PFSK-1 (cell line): ENCODE data around the gene PTGDR2.

Experiments
- FOXP2 ChIP-seq: optimal IDR thresholded peaks from 2 replicates; pipeline ENCODE3; 2011; ENCODE audit warnings: borderline replicate concordance, control low read depth, inconsistent platforms; ENCODE audit not compliant: insufficient read depth; ENCODE audit errors: extremely low read length, extremely low read depth
- POLR2AphosphoS5 ChIP-seq: IDR thresholded peaks from 2 replicates; pipeline ENCODE4 v1.6.1; 2012; ENCODE audit warnings: low read depth, mild to moderate bottlenecking, control low read depth, low read length, moderate library complexity
- SIN3A ChIP-seq: IDR thresholded peaks from 2 replicates; pipeline ENCODE4 v1.6.1; 2012; ENCODE audit warnings: mild to moderate bottlenecking, low read length, moderate library complexity, borderline replicate concordance; ENCODE audit not compliant: insufficient read depth
- TAF1 ChIP-seq: IDR thresholded peaks from 2 replicates; pipeline ENCODE4 v1.6.1; 2012; ENCODE audit warnings: low read length, control low read depth, borderline replicate concordance; ENCODE audit not compliant: insufficient read depth
- TF ChIP-seq, protein P1 (sequence below), 2 experiments: IDR thresholded peaks; 2 replicates each; pipeline versions ENCODE4 v1.6.1 to v1.8.0; 2011 to 2012; ENCODE audit warnings: low read depth in 2 of 2, low read length in 2 of 2, control low read depth in 1 of 2, inconsistent platforms in 1 of 2, mild to moderate bottlenecking in 1 of 2, moderate library complexity in 1 of 2; ENCODE audit not compliant: insufficient read depth in 1 of 2

The PTGDR2 gene

DNA sequence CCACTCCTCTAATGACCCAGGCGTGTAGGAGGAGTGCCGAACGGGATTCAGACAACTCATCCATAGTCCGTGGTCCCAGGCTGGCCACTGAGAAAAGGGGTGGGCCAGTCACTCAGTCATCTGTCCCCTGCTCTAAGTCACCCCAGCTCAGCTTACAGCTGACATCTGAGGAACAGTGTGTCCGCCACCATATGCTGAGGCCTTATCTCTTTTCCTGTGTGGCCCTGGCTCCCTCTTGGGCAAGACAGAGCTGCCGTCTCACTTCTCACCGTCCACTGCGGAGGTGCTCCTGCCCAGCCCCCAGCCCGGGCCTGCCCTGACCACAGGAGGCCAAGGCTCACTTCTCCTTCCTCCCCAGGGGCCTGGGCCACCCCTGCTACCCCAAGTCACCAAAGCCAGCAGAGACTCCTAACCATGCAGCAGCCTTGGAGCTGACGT is 7.0 kb downstream of the PTGDR2 start:
- TF ChIP-seq SIN3A (no peak), POLR2AphosphoS5 (no peak), TAF1 (no peak), FOXP2 (no peak)
- TF ChIP-seq, protein P1, sequence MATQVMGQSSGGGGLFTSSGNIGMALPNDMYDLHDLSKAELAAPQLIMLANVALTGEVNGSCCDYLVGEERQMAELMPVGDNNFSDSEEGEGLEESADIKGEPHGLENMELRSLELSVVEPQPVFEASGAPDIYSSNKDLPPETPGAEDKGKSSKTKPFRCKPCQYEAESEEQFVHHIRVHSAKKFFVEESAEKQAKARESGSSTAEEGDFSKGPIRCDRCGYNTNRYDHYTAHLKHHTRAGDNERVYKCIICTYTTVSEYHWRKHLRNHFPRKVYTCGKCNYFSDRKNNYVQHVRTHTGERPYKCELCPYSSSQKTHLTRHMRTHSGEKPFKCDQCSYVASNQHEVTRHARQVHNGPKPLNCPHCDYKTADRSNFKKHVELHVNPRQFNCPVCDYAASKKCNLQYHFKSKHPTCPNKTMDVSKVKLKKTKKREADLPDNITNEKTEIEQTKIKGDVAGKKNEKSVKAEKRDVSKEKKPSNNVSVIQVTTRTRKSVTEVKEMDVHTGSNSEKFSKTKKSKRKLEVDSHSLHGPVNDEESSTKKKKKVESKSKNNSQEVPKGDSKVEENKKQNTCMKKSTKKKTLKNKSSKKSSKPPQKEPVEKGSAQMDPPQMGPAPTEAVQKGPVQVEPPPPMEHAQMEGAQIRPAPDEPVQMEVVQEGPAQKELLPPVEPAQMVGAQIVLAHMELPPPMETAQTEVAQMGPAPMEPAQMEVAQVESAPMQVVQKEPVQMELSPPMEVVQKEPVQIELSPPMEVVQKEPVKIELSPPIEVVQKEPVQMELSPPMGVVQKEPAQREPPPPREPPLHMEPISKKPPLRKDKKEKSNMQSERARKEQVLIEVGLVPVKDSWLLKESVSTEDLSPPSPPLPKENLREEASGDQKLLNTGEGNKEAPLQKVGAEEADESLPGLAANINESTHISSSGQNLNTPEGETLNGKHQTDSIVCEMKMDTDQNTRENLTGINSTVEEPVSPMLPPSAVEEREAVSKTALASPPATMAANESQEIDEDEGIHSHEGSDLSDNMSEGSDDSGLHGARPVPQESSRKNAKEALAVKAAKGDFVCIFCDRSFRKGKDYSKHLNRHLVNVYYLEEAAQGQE (IDR thresholded peaks at IDR 0.05; ENCODE audit: insufficient read depth in 1 of 2, low read depth in 2 of 2, low read length in 2 of 2) = no peak

DNA sequence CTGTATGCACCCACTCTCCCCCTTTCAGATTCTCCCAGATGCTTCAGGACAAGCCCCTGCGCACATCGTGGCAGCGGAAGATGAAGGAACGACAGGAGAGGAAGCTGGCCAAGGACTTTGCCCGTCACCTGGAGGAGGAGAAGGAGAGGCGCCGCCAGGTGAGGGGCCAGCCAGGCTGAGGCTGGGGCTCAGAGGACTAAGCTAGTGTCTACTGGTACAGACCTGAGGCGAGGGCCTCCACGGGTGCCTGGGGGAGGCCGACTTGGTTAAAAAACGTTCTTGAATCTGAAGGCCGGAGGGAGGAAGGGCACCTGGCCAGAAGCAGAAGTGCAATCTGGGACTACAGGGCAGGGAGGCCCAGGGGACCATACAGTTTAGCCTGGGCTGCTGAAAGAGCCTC is 7.9 kb downstream of the PTGDR2 start:
- TF ChIP-seq SIN3A (no peak), POLR2AphosphoS5 (no peak)
- TF ChIP-seq, protein P1 (IDR thresholded peaks at IDR 0.05; ENCODE audit: insufficient read depth in 1 of 2, low read depth in 2 of 2, low read length in 2 of 2) = no peak

DNA sequence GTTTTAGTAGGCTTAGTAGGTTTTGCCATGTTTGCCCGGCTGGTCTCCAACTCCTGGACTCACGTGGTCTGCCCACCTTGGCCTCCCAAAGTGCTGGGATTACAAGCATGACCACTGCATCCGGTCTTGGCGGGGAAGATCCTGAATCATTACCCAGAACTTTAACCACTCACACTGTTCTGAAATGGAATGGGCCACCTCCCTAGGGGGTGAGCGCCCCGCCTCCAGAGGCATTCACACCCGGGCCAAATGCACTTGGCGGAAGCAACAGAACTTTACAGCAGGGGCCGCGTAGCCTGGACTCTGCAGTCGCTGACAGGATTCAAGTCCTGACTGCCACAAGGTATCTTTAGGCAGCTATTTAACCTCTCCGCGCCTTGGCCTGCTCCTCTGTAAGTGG is 8.5 kb downstream of the PTGDR2 start:
- TF ChIP-seq, protein P1 (IDR thresholded peaks at IDR 0.05; ENCODE audit: insufficient read depth in 1 of 2, low read depth in 2 of 2, low read length in 2 of 2) = no peak
- TF ChIP-seq TAF1 (no peak), FOXP2 (no peak), SIN3A (no peak), POLR2AphosphoS5 (no peak)

DNA sequence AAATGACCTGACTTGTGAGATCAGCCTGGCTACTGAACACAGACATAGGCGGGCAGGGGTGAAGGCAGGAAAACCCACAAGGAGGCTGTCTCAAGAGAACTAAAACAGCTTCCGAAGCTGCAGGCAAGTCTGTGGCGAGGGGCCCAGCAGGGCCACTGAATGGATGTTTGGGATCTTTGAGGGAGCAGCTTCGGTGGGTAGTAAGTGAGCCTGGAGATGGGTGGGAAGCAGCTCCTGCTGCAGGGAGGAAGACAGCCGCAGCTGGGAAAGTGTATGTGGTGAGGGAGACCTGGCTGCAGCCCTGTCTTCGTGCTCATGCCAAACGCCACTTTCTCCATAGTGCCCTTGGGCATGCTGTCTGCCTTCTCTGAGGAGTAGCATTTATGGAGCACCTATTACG is 10.4 kb downstream of the PTGDR2 start:
- TF ChIP-seq SIN3A = no peak
- no peak for TF ChIP-seq POLR2AphosphoS5
- TF ChIP-seq, protein P1 (IDR thresholded peaks at IDR 0.05; ENCODE audit: insufficient read depth in 1 of 2, low read depth in 2 of 2, low read length in 2 of 2) = no peak
- no peak for TF ChIP-seq TAF1
- no peak for TF ChIP-seq FOXP2

DNA sequence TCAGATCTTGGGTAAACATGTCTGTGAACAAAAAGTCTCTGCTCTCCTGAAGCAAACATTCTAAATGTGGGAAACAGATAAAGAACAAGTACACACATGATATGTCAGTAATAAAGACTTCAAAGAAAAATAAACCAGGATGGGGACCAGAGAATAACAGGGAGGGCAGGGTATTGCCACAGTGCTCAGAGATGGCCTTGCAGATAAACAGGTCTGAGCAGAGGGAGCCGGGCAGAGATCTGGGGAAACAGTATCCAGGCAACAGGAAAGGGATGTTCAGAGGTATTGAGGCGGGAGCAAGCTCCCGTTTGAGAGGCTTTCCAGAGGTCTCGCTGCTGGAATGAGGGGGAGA is 10.9 kb downstream of the PTGDR2 start:
- no peak for TF ChIP-seq FOXP2
- no peak for TF ChIP-seq SIN3A
- TF ChIP-seq, protein P1 (IDR thresholded peaks at IDR 0.05; ENCODE audit: insufficient read depth in 1 of 2, low read depth in 2 of 2, low read length in 2 of 2) = no peak
- no peak for TF ChIP-seq POLR2AphosphoS5
- no peak for TF ChIP-seq TAF1
